HepG2 (cell line): ENCODE data around the gene LAMB2. TPM values are rescaled to one million over a fixed set of nuclear protein-coding genes. Genes with fewer than 3 reads are reported as not detected.

ENCODE experiments used
- CERS6 ChIP-seq: sonication (generic); formaldehyde crosslinking; IDR thresholded peaks from 2 replicates; pipeline ENCODE4 v1.5.0; 2020; ENCODE audit warnings: missing genetic modification reagents
- DMTF1 ChIP-seq: sonication (generic); formaldehyde crosslinking; IDR thresholded peaks from 2 replicates; pipeline ENCODE4 v1.4.0; 2020; ENCODE audit warnings: mild to moderate bottlenecking, missing genetic modification reagents
- GLI4 ChIP-seq: sonication (generic); formaldehyde crosslinking; IDR thresholded peaks from 2 replicates; pipeline ENCODE4 v1.5.1; 2020; ENCODE audit warnings: missing genetic modification reagents, mild to moderate bottlenecking, moderate library complexity, borderline replicate concordance
- HMGXB4 ChIP-seq, 2 experiments: sonication (generic) in 1 of 2; formaldehyde crosslinking in 1 of 2; IDR thresholded peaks; 2 replicates each; pipeline versions ENCODE4 v1.4.0 to v1.6.1; 2018 to 2020; ENCODE audit warnings: missing genetic modification reagents in 2 of 2, borderline replicate concordance in 1 of 2, low read depth in 1 of 2, mild to moderate bottlenecking in 1 of 2, missing biosample characterization in 1 of 2
- MAFG ChIP-seq: sonication (generic); formaldehyde crosslinking; IDR thresholded peaks from 2 replicates; pipeline ENCODE4 v1.5.1; 2020; ENCODE audit warnings: mild to moderate bottlenecking, missing genetic modification reagents
- RCOR2 ChIP-seq: IDR thresholded peaks from 2 replicates; pipeline ENCODE4 v1.6.1; 2016; ENCODE audit warnings: missing biosample characterization, missing genetic modification reagents
- SIN3A ChIP-seq: IDR thresholded peaks from 2 replicates; pipeline ENCODE4 v1.6.1; 2011; ENCODE audit warnings: low read depth, mild to moderate bottlenecking, control low read depth, low read length, borderline replicate concordance
- SKI ChIP-seq: fragments of 450-650 bp; IDR thresholded peaks from one replicate; pipeline ENCODE4 v1.6.1; 2018; ENCODE audit warnings: mild to moderate bottlenecking; ENCODE audit not compliant: partially characterized antibody
- THAP9 ChIP-seq: sonication (generic); formaldehyde crosslinking; IDR thresholded peaks from 2 replicates; pipeline ENCODE4; 2020; ENCODE audit warnings: missing genetic modification reagents, mild to moderate bottlenecking, borderline replicate concordance
- YY1 ChIP-seq: IDR thresholded peaks from 2 replicates; pipeline ENCODE4 v1.6.1; 2011; ENCODE audit warnings: low read length, low read depth, moderate library complexity, mild to moderate bottlenecking; ENCODE audit not compliant: insufficient read depth, insufficient replicate concordance
- ZBTB42 ChIP-seq: sonication (generic); formaldehyde crosslinking; IDR thresholded peaks from 2 replicates; pipeline ENCODE4 v1.5.0; 2020; ENCODE audit warnings: mild to moderate bottlenecking, missing genetic modification reagents
- ZEB1 ChIP-seq: IDR thresholded peaks from 2 replicates; pipeline ENCODE4 v1.6.1; 2012; ENCODE audit warnings: mild to moderate bottlenecking, low read depth, inconsistent platforms; ENCODE audit not compliant: insufficient replicate concordance
- ZFP82 ChIP-seq: sonication (generic); formaldehyde crosslinking; IDR thresholded peaks from 2 replicates; pipeline ENCODE4 v1.5.1; 2020; ENCODE audit warnings: mild to moderate bottlenecking, missing genetic modification reagents, borderline replicate concordance
- ZIK1 ChIP-seq: sonication (generic); formaldehyde crosslinking; IDR thresholded peaks from 2 replicates; pipeline ENCODE4 v1.5.0; 2020; ENCODE audit warnings: mild to moderate bottlenecking, low read depth, missing genetic modification reagents, borderline replicate concordance
- ZKSCAN1 ChIP-seq: fragments of 150-350 bp; IDR thresholded peaks from 2 replicates; pipeline ENCODE4 v1.6.1; 2014; ENCODE audit warnings: low read length
- ZNF280B ChIP-seq: sonication (generic); formaldehyde crosslinking; IDR thresholded peaks from 2 replicates; pipeline ENCODE4 v1.5.0; 2020; ENCODE audit warnings: missing genetic modification reagents, mild to moderate bottlenecking, borderline replicate concordance
- polyA plus RNA-seq, 8 experiments: library from polyadenylated mRNA; depleted of rRNA in 3 of 8; stranded (reverse) in 7 of 8; unstranded in 1 of 8; fragments of >200 nt; fragmentation: Illumina TruSeq in 4 of 8; extraction: Trizol in 4 of 8; gene quantifications; 2 replicates each; pipeline versions ENCODE4 v1.2.1 to v1.2.3, GENCODE V29; 2011 to 2016; ENCODE audit warnings: low read depth in 4 of 8, missing spikeins in 1 of 8, mixed read lengths in 1 of 8; ENCODE audit not compliant: insufficient read depth in 1 of 8
- total RNA-seq, 5 experiments: library from RNA; depleted of rRNA; stranded (reverse); fragments of >200 nt; fragmentation: Illumina TruSeq; extraction: Trizol; gene quantifications; 2 replicates each; pipeline ENCODE4 v1.2.3, GENCODE V29; 2016; ENCODE audit warnings: low read depth in 1 of 5

LAMB2 gene
- total and polyA plus RNA-seq, 2 of the 13 experiments (the other 11 are each of a cell fraction or from before 2014, with no cell fraction given) = 208 to 443 TPM

GRCh38 chr3:49104427-49105291 lies 28.2 kb downstream of the LAMB2 start, which contains the start of gene QARS1 (continued):
- TF ChIP-seq CERS6 (CRISPR knock-in tag) = no peak
- TF ChIP-seq ZFP82 (CRISPR knock-in tag) = 0 out of 2 replicates have a peak, but pooled peaks have one; percentile 65
- TF ChIP-seq ZBTB42 (CRISPR knock-in tag) = 0 out of 2 replicates have a peak, but pooled peaks have one; percentile 45
- TF ChIP-seq RCOR2 (CRISPR knock-in tag) = no peak
- peak; percentile 98 for TF ChIP-seq THAP9 (CRISPR knock-in tag)
- peak; percentile 42 for TF ChIP-seq ZEB1
- 0 out of 2 replicates have a peak, but pooled peaks have one; percentile 53 for TF ChIP-seq ZIK1
- no peak for TF ChIP-seq DMTF1 (CRISPR knock-in tag)
- TF ChIP-seq GLI4 (CRISPR knock-in tag) = 0 out of 2 replicates have a peak, but pooled peaks have one; percentile 61
- peak; percentile 40 to 83; a peak in 3 of 4 replicates for TF ChIP-seq HMGXB4 (CRISPR knock-in tag; IDR thresholded peaks at IDR 0.05; ENCODE audit: borderline replicate concordance in 1 of 2, low read depth in 1 of 2)
- TF ChIP-seq ZNF280B (CRISPR knock-in tag) = no peak
- TF ChIP-seq MAFG (CRISPR knock-in tag) = no peak
- TF ChIP-seq ZKSCAN1 = no peak
- peak; percentile 37 for TF ChIP-seq SKI
- TF ChIP-seq SIN3A = peak; percentile 90; the same call in 1 of the 2 replicates
- peak; percentile 91 for TF ChIP-seq YY1
